ENCODE data around the gene BTBD19.

Gene BTBD19

DNA sequence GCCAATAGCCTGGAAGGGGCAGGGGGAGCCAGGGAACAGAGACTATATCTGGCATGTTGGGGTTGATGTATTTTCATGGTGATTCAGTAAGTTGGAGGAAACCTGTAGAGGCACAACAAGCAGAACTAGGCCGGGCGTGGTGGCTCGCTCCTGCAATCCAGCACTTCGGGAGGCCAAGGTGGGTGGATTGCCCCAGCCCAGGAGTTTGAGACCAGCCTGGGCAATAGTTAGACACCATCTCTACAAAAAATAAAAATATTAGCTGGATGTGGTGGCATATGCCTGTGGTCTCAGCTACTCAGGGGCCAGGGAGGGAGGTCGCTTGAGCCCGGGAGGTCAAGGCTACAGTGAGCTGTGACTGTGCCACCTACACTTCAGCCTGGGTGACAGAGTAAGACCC is 44.9 kb downstream of the BTBD19 start:
- no peak for DNase-seq (ENCODE audit: low read depth in 3 of 3, low spot score in 1 of 3)

DNA sequence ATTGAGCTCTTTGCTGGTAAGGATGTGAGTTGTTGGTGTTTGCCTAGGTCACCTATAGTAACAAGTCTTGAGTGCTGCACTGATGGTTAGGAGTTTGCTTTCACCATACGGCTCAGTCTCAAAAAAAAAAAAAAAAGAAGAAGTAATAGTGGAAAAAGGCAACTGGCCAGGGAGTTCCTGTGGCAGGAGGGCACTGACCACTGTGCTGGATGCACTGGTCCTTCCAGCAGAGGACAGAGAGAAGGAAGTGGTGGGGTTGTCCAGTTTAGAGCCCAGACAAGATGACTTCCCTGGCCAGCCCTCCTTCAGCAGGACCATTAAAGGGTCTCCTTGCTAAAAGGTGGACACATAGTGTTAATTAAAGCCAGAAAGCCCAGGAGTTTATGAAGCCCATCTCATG is 46.6 kb downstream of the BTBD19 start:
- DNase-seq (ENCODE audit: low read depth in 3 of 3, low spot score in 1 of 3) = no peak

DNA sequence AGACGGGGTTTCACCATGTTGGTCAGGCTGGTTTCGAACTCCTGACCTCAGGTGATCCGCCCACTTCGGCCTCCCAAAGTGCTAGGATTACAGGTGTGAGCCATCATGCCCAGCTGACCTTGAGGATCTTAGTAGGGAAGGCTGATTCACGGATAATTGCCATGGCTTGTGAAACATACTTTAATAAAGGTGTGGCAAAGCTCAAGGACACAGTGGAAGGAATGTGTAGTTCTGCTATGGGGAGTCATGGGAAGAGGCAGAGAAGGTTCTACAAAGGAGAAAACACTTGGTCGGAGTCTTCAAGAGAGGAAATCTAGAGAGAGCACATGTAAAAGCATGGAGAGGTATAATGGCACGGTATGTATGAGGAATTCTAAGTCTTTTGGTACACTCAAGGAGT is 47.4 kb downstream of the BTBD19 start:
- DNase-seq (ENCODE audit: low read depth in 3 of 3, low spot score in 1 of 3) = no peak

DNA sequence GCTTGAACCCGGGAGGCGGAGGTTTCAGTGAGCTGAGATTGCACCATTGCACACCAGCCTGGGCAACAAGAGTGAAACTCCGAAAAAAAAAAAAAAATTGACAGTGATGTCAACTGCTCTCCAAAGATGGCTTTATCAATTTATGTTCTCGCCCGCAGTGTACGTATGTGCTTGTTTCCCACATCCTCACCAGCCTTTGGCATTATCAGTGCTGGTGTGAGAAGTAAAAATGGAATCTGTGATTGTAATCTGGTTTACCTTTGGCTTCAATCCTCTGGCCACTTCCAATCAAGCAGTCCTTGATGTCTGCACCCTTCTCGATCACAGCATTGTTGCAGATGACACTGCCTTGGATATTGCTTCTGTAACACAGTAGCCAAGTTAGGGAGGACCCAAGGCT is 49.1 kb downstream of the BTBD19 start:
- DNase-seq (ENCODE audit: low read depth in 3 of 3, low spot score in 1 of 3) = no peak

DNA sequence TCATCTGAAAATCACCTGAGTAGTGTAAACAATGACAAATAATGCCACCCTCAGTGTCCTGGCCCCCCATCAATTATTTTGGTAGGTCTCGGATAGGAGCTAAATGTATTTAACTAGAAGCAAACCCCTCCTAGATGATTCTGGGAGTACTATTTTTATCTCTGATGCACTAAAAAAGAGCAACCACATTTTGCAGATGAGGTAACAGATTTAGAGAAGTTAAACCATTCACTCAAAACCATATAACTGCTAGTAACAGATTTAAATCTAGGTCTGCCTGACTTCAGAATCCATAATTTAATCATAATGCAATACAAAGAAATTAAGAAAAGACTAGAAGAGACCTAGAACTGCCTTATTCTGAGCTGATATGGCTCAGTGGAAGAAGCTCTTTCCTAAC is 52.0 kb downstream of the BTBD19 start:
- no peak for DNase-seq (ENCODE audit: low read depth in 3 of 3, low spot score in 1 of 3)

DNA sequence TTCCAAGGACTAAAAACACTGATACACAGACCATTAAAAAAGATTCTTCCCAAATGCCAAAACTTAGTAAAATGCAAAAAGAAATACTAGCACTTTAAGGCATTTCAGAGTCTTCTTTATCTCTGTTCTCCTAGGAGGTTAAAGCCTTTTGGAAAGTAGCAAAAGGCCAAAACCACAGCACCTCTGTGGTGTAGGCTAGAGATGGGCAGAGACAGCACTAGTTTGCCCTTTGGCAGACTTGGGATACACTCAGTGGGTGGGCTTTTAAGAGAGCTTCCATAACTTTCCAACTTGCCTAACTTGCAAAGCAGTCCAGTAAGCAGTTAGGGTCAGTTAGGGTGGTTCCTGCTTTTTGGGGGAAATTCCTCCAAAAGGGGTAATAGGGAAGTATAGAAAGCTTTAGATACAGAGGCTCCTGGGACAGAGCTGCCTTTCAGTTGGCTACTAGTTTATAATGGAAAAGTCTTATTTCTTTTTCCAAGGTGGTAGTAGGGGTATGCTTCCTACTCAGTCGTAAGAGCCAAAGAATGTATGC is 52.6 kb downstream of the BTBD19 start:
- DNase-seq (ENCODE audit: low read depth in 3 of 3, low spot score in 1 of 3) = no peak

DNA sequence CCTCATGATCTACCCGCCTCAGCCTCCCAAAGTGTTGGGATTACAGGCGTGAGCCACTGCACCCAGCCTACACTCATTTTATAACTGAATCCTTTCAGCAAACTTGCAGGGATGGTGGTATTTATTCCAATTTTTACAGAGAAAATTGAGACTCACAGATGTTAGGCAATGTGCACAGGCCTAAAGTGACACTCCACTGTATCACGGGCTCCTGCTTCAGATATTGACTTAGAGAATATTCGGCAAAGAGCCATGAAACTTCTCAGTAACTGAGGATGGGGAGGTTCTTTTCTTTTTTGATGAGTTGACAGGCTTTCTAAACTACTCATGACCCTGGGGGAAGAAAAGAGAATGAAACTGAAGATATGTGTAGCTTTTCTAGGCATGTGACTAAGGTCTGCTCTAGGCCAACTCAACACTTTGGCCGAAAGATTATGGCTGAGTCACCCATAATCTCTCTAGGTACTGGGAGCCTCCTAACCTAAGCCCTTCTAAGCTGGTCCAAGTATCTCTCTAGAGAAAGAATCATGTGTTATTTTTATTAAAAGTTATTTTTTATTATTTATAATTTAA is 54.6 kb downstream of the BTBD19 start:
- DNase-seq (ENCODE audit: low read depth in 3 of 3, low spot score in 1 of 3) = no peak

Measured in stimulated activated CD4-positive, alpha-beta T cell treated with anti-CD3 and anti-CD28 coated beads, TNF-alpha, amount 100 ng/mL, for 1 hour (primary cell).